Mesothelial cell of epicardium (in vitro differentiated cells): ENCODE results near the gene CNGB1. TPM values are rescaled to one million over a fixed set of nuclear protein-coding genes. Genes with fewer than 3 reads are reported as not detected.

ENCODE experiments used
- DNase-seq, 2 experiments: peaks; one replicate each; pipeline ENCODE4 v3.0.0; 2021; ENCODE audit warnings: low spot score in 2 of 2; ENCODE audit not compliant: unreplicated experiment in 2 of 2
- H3K27ac Mint-ChIP-seq: 2 replicates; pipeline ENCODE4 v1.8.0; 2021; ENCODE audit warnings: mixed read lengths
- H3K27me3 Mint-ChIP-seq: 2 replicates; pipeline ENCODE4 v1.8.0; 2021; ENCODE audit warnings: low read depth, mixed read lengths
- H3K36me3 Mint-ChIP-seq: 2 replicates; pipeline ENCODE4 v1.8.0; 2021; ENCODE audit warnings: mixed read lengths
- H3K4me1 Mint-ChIP-seq: 2 replicates; pipeline ENCODE4 v1.8.0; 2021; ENCODE audit warnings: mixed read lengths
- H3K4me3 Mint-ChIP-seq: 2 replicates; pipeline ENCODE4 v1.8.0; 2021; ENCODE audit warnings: mild to moderate bottlenecking, moderate library complexity, mixed read lengths
- H3K9me3 Mint-ChIP-seq: 2 replicates; pipeline ENCODE4 v1.8.0; 2021; ENCODE audit warnings: mixed read lengths
- CTCF ChIP-seq: fragments of 200-600 bp; sonication (generic); IDR thresholded peaks from one replicate; pipeline ENCODE4 v1.5.0; 2021; ENCODE audit warnings: antibody characterized with exemption; ENCODE audit not compliant: unreplicated experiment
- total RNA-seq: library from RNA; stranded (reverse); gene quantifications from 3 replicates; pipeline ENCODE4 v1.2.1, GENCODE V29; 2021

Gene CNGB1
- total RNA-seq, 1 donor from 2014 or later: 0.07 TPM

GRCh38 chr16:57938936-57939871 is 31.7 kb downstream of the CNGB1 start:
- H3K27me3 Mint-ChIP-seq: no peaks in the 10 kb centered on the region
- no peaks in the 10 kb centered on the region for H3K4me1 Mint-ChIP-seq
- no peak overlapping the region for H3K27ac Mint-ChIP-seq
- no peaks in the 10 kb centered on the region for H3K36me3 Mint-ChIP-seq
- no peak overlapping the region for H3K4me3 Mint-ChIP-seq
- DNase-seq: no peak
- no peaks in the 10 kb centered on the region for H3K9me3 Mint-ChIP-seq
- no peak for TF ChIP-seq CTCF

- DNase-seq: no peak
- Mint-ChIP-seq H3K36me3 (no peaks in the 10 kb centered on the region), H3K4me3 (no peak overlapping the region), H3K9me3 (no peaks in the 10 kb centered on the region), H3K27ac (no peak overlapping the region), H3K27me3 (no peaks in the 10 kb centered on the region), H3K4me1 (no peaks in the 10 kb centered on the region)
- TF ChIP-seq CTCF: no peak
Observed at GRCh38 chr16:57938484-57938883, 32.4 kb downstream of the CNGB1 start.

- no peak for DNase-seq
- no peak for TF ChIP-seq CTCF
- Mint-ChIP-seq H3K4me3 (no peak overlapping the region), H3K4me1 (no peaks in the 10 kb centered on the region), H3K36me3 (no peaks in the 10 kb centered on the region), H3K9me3 (no peaks in the 10 kb centered on the region), H3K27ac (no peak overlapping the region), H3K27me3 (no peaks in the 10 kb centered on the region)
Observed at GRCh38 chr16:57937861-57938260, 33.1 kb downstream of the CNGB1 start.

- Mint-ChIP-seq H3K9me3 (no peaks in the 10 kb centered on the region), H3K27me3 (no peaks in the 10 kb centered on the region), H3K27ac (no peak overlapping the region), H3K36me3 (no peaks in the 10 kb centered on the region), H3K4me3 (no peak overlapping the region), H3K4me1 (no peaks in the 10 kb centered on the region)
- no peak for DNase-seq
- no peak for TF ChIP-seq CTCF
Observed at GRCh38 chr16:57935904-57936303, 35.0 kb downstream of the CNGB1 start.

GRCh38 chr16:57930533-57930932 is 40.4 kb downstream of the CNGB1 start:
- Mint-ChIP-seq H3K4me1 (no peaks in the 10 kb centered on the region), H3K36me3 (no peaks in the 10 kb centered on the region), H3K9me3 (no peaks in the 10 kb centered on the region), H3K27ac (no peak overlapping the region), H3K27me3 (no peaks in the 10 kb centered on the region), H3K4me3 (no peak overlapping the region)
- DNase-seq: no peak
- no peak for TF ChIP-seq CTCF
